Amniotic epithelial cell (primary cell): ENCODE measurements around the gene SP9.

ENCODE experiments used
- DNase-seq: peaks from one replicate; pipeline ENCODE4 v3.0.0-alpha.2; 2010; ENCODE audit warnings: low read depth

The SP9 gene

GRCh38 chr2:174333372-174334277, 1.1 kb upstream of the SP9 start:
- DNase-seq, result no peak

DNA sequence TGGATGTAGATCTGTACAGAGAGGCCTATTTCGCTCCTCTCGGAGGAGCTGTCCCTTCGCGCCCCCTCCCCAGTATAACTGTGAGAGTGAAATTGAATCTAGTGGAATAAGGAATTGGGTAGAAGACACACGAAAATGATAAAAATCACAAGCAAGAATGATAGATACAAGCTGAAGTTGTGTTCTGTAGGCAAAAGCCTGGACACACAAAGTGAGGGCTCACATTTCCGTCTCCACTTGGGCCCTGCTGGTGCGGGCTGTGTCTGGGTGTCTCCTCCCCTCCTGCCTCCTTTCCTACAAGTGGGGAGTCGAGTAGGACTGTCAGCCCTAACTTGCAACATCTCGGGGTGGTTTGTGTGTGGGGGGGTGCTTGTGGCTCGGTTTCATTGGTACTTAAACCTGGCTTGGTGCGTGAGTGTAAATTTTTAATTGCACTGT, 457 bp upstream of the SP9 start:
- DNase-seq, result no peak

GRCh38 chr2:174335254-174335987, 667 bp downstream of the SP9 start:
- DNase-seq, result no peak

DNA sequence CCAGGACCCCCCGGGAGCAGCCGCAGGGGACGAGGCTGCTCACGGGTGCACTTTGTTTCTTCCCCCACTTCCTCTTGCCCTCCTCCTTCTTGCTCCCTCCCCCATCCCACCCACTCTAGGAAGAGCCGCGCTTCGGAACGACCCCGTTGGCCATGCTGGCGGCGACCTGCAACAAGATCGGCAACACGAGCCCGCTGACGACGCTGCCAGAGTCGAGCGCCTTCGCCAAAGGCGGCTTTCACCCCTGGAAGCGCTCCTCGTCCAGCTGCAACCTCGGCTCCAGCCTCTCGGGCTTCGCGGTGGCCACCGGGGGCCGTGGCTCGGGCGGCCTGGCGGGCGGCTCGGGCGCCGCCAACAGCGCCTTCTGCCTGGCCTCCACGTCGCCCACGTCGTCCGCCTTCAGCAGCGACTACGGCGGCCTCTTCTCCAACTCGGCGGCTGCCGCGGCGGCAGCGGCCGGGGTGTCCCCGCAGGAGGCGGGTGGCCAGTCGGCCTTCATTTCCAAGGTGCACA, 1.3 kb downstream of the SP9 start:
- no peak for DNase-seq

DNA sequence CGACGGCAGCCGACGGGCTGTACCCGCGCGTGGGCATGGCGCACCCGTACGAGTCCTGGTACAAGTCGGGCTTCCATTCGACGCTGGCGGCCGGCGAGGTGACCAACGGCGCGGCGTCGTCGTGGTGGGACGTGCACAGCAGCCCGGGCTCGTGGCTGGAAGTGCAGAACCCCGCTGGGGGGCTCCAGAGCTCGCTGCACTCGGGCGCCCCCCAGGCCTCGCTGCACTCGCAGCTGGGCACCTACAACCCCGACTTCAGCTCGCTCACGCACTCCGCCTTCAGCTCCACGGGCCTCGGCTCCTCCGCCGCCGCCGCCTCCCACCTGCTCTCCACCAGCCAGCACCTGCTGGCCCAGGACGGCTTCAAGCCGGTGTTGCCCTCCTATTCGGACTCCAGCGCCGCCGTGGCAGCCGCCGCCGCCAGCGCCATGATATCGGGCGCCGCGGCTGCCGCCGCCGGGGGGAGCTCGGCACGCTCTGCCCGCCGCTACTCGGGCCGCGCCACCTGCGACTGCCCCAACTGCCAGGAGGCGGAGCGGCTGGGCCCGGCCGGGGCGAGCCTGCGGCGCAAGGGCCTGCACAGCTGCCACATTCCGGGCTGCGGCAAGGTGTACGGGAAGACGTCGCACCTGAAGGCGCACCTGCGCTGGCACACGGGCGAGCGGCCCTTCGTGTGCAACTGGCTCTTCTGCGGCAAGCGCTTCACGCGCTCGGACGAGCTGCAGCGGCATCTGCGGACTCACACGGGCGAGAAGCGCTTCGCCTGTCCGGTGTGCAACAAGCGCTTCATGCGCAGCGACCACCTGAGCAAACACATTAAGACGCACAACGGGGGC, 2.0 kb downstream of the SP9 start:
- no peak for DNase-seq

GRCh38 chr2:174337337-174338146, 2.8 kb downstream of the SP9 start:
- DNase-seq, result no peak

DNA sequence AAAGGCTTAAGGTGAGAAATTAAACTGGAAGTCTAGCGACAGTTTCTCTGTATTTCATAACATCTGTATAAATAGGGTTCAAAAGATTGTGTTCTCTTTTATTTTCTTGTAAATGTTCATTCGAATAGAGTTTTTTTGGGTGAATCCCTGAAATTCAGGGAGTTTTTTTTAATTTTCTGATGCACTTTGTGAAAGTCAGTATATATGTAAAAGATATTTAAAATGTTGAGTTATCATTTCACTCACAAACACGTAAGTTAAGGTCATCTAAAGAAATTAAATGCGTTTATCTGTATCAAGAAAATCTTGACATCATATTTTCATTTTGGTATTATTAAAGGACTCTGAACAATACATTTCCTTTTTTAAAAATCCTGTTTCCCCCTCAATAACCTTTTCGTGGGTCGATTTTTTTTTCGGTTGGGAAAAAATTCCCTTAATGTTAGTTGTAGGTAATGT, 3.4 kb downstream of the SP9 start:
- no peak for DNase-seq

DNA sequence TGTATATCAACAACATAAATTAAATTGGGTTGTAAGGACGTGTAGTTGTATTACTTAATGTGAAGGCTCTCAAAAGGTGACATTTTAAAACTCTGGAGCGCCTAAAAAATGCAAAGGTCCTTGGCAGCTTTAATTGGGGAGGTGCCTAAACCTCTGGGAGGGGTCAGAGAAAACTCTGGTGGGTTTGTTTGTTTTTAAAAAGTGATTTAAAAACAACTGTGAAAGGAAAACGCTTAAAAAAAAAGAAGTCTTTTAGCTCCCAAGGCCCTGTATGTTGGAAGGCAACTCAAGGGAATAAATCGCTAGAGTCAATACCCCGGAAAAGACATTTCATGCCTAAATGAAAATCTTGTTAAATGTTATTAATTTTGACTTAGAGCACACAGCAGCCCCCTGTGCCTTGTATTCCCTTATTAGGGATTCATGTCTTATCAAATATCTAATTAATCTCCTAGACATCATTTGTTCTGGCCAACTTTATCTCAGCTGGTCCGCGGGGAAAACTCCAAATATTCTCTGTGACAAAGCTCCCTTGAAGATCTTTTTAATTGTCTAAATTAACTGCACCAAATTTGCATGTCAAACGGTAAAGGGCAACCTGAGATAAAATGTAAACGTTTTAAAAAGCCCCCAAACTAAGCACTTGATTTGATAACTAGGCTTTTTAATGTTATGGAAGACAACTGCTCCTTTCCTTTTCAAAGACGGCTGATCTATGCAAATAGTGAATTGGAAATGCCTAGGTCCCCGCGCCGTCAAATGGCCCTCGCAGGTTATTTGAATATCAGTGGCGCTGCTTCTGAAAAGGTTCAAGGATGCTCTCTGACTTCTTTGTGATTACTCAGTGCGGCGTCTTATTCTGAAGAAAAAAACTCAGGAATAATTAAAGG, 4.2 kb downstream of the SP9 start:
- DNase-seq, result no peak

DNA sequence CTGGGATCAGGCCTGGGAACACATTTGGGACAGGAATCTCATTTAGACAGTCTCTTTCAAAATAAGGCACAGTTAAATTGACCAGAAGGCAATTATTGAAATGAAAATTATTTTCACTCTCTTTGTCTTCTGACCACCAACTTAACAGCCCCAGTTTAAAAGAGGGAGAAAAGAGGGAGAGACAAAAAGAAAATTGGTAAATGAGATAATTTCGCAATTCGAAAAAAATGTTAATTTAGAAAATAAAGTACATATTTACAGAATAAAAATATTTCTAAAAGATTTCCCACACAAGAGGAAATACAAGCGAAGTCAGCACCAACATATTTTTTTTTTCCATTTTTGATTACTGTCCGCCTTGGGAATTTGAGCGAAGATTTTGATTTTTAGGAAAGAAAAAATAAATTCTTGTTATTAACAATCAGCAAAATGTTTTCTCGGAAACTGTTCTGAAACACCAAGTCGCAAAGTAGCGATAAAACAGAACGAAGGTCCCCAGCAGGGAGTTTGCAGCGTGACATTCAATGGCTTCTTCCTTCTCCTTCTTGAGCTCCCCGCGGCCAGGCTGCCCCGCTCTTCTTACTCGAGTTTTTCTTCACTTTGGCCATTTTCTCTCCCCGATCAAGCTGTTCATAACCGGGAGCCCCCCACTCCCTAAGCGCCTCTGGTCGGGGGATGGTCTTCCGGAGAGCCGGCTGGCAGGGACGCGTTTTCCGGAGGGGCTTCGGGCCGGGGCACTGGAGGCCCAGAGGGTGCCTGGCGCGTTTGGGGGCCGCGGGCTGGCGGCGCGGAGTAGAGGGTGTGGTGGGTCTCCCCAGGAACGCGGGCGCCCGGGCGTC, 5.0 kb downstream of the SP9 start:
- DNase-seq, result no peak

- no peak for DNase-seq
Observed at GRCh38 chr2:174340400-174341292, 5.9 kb downstream of the SP9 start.

DNA sequence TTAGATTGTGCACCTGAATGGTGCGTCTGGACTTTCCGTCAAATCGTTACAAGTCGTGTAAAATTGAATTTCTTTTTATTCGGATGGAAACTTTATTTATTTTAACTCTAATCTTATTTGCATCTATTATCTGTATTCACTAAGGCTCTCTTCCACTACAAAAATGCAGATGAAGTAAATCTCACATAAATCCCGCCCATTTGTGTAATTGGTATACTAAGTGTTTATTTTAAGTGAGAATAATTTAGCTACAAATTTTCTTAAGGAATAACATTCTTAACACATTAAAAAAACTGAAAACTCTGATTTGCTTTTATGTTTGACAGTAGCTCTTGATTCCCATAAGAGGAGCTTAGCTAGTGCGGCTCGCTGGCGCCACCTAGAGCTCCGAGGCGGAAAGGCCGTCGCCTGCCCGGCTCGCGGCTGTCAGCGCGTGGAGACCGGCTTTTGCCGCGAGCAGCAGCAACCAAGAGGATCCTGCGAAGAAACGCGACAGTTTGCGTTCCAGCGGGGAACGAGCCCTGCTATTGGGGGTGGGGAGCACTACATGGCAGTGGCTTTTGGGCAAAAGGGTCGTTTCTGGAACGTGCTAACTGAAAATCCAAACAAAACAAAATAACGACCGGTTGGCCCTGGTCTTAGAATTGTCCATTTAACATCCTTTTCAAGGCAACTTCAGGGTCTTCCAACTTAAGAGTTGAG, 6.7 kb downstream of the SP9 start:
- peak; percentile 68 for DNase-seq

GRCh38 chr2:174341995-174342685, 7.4 kb downstream of the SP9 start:
- no peak for DNase-seq

GRCh38 chr2:174342686-174343342, 8.1 kb downstream of the SP9 start:
- DNase-seq, result no peak

- no peak for DNase-seq
Observed at GRCh38 chr2:174343343-174343622, 8.5 kb downstream of the SP9 start.

DNA sequence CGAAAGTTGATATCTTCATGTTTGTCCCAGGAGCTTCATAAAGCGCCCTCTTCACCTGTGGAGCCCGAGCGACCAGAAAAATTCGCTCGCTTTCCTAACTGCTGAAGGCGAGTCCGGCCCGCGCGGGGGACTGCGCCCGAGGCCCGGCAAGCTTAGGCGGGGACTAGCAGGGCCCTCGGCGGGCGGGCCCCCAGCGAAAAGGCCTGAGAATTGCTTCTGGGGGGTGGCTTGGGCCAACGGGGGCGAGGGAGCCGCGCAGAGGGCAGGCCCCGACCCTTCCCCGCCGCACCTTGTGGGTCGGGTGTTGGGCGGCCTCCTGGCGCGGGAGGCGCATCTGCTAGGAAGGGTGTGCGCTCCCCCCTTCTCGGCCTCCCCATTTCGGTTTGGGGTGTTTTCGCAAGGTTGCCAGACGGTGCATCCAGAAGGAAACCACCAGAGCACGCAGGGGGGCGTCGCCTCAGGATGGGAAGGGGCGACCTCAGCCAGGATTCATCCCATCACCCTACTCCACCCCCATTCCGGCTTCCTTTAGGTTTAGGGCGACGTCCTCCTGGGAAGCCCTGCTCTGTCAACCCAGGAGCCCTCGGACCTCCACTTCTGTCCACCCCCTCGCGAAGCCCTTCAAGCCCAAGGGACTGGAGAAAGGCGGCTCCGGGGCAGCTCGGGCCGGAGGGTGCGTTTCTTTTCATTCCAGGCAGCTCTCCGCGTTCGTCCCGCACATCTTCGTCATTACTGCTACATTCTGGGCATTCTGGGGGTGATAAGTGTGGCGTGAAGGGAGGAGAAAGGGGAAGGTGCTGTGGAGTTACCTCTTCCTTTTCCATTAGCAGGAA, 9.1 kb downstream of the SP9 start:
- DNase-seq, result no peak
